Measurements from ENCODE around the gene AGBL2.

AGBL2 gene

GRCh38 chr11:47656260-47656885, 58.8 kb downstream of the AGBL2 start:
- TF ChIP-seq EZH2phosphoT487 (IDR thresholded peaks at IDR 0.05; ENCODE audit: borderline replicate concordance, low read length): no peak
- no peak for TF ChIP-seq CTCF (IDR thresholded peaks at IDR 0.05; ENCODE audit: low read depth, low read length, poor library complexity, severe bottlenecking)
- H3K9me2 ChIP-seq (replicated peaks; ENCODE audit: control insufficient read depth, low read length): no peaks in the 10 kb centered on the region
- H3K36me3 ChIP-seq (ENCODE audit: control insufficient read depth, low read length): no peaks in the 10 kb centered on the region
- no peaks in the 10 kb centered on the region; the same call in none of the 2 replicates for H3K9me3 ChIP-seq (ENCODE audit: control insufficient read depth, insufficient read depth, low read length)
- H3F3A ChIP-seq (ENCODE audit: control insufficient read depth, insufficient read depth): no peaks in the 10 kb centered on the region
- H3K27ac ChIP-seq (ENCODE audit: low read depth, low read length): no peak overlapping the region
- no peaks in the 10 kb centered on the region for H3K4me1 ChIP-seq (ENCODE audit: control insufficient read depth, low read length)
- H3K4me2 ChIP-seq (ENCODE audit: low read length): no peak overlapping the region
- no peaks in the 10 kb centered on the region for H4K20me1 ChIP-seq (ENCODE audit: control insufficient read depth, insufficient read depth, low read depth, low read length)
- H3K27me3 ChIP-seq (ENCODE audit: control insufficient read depth, low read length): peaks cover 7% of the 10 kb centered on the region
- no peaks in the 10 kb centered on the region for H3K79me2 ChIP-seq (ENCODE audit: control insufficient read depth, low read length)
- H3K4me3 ChIP-seq (ENCODE audit: low read length): no peak overlapping the region

GRCh38 chr11:47651818-47652469, 63.2 kb downstream of the AGBL2 start:
- Histone ChIP-seq H3K4me1 (ENCODE audit: control insufficient read depth, low read length) (no peaks in the 10 kb centered on the region), H3K27me3 (ENCODE audit: control insufficient read depth, low read length) (peaks cover 4% of the 10 kb centered on the region), H3K9me3 (ENCODE audit: control insufficient read depth, insufficient read depth, low read length) (no peaks in the 10 kb centered on the region; the same call in none of the 2 replicates), H3K9me2 (replicated peaks; ENCODE audit: control insufficient read depth, low read length) (no peaks in the 10 kb centered on the region), H4K20me1 (ENCODE audit: control insufficient read depth, insufficient read depth, low read depth, low read length) (no peaks in the 10 kb centered on the region), H3K36me3 (ENCODE audit: control insufficient read depth, low read length) (no peaks in the 10 kb centered on the region), H3K79me2 (ENCODE audit: control insufficient read depth, low read length) (no peaks in the 10 kb centered on the region), H3K4me3 (ENCODE audit: low read length) (no peak overlapping the region), H3K27ac (ENCODE audit: low read depth, low read length) (no peak overlapping the region), H3K4me2 (ENCODE audit: low read length) (no peak overlapping the region), H3F3A (ENCODE audit: control insufficient read depth, insufficient read depth) (no peaks in the 10 kb centered on the region)
- TF ChIP-seq EZH2phosphoT487 (IDR thresholded peaks at IDR 0.05; ENCODE audit: borderline replicate concordance, low read length) (no peak), CTCF (IDR thresholded peaks at IDR 0.05; ENCODE audit: low read depth, low read length, poor library complexity, severe bottlenecking) (no peak)

GRCh38 chr11:47649276-47649675, 65.9 kb downstream of the AGBL2 start:
- no peak overlapping the region for H3K4me3 ChIP-seq (ENCODE audit: low read length)
- H3F3A ChIP-seq (ENCODE audit: control insufficient read depth, insufficient read depth): no peaks in the 10 kb centered on the region
- no peaks in the 10 kb centered on the region for H4K20me1 ChIP-seq (ENCODE audit: control insufficient read depth, insufficient read depth, low read depth, low read length)
- no peak overlapping the region for H3K4me2 ChIP-seq (ENCODE audit: low read length)
- H3K36me3 ChIP-seq (ENCODE audit: control insufficient read depth, low read length): no peaks in the 10 kb centered on the region
- H3K27me3 ChIP-seq (ENCODE audit: control insufficient read depth, low read length): no peaks in the 10 kb centered on the region; the same call in 1 of the 2 replicates
- no peaks in the 10 kb centered on the region for H3K4me1 ChIP-seq (ENCODE audit: control insufficient read depth, low read length)
- H3K79me2 ChIP-seq (ENCODE audit: control insufficient read depth, low read length): no peaks in the 10 kb centered on the region
- no peak for TF ChIP-seq EZH2phosphoT487 (IDR thresholded peaks at IDR 0.05; ENCODE audit: borderline replicate concordance, low read length)
- no peak for TF ChIP-seq CTCF (IDR thresholded peaks at IDR 0.05; ENCODE audit: low read depth, low read length, poor library complexity, severe bottlenecking)
- H3K9me3 ChIP-seq (ENCODE audit: control insufficient read depth, insufficient read depth, low read length): no peaks in the 10 kb centered on the region; the same call in none of the 2 replicates
- H3K9me2 ChIP-seq (replicated peaks; ENCODE audit: control insufficient read depth, low read length): no peaks in the 10 kb centered on the region
- H3K27ac ChIP-seq (ENCODE audit: low read depth, low read length): no peak overlapping the region
